SK-MEL-5 (cell line): ENCODE results near the gene SOX14. TPM values are rescaled to one million over a fixed set of nuclear protein-coding genes. Genes with fewer than 3 reads are reported as not detected.

Source experiments
- DNase-seq: peaks from one replicate; pipeline ENCODE4 v3.0.0-alpha.2; 2016; ENCODE audit warnings: low read depth, low spot score
- in situ Hi-C: cut with HindIII; loops from 2 replicates; pipeline ENCODE4 v1.10.0; 2016; ENCODE audit warnings: low sequenced_read_pairs, high pct_unique_total_duplicates, low pct_unique_long_range_greater_than_20kb
- total RNA-seq: library from RNA; depleted of rRNA; stranded (reverse); fragments of >200 nt; shearing (Covaris generic); gene quantifications from 2 replicates; pipeline ENCODE4 v1.2.3, GENCODE V29; 2014; rRNA removed

The SOX14 gene
- total RNA-seq, 1 experiment from 2014 or later, result not detected

DNA sequence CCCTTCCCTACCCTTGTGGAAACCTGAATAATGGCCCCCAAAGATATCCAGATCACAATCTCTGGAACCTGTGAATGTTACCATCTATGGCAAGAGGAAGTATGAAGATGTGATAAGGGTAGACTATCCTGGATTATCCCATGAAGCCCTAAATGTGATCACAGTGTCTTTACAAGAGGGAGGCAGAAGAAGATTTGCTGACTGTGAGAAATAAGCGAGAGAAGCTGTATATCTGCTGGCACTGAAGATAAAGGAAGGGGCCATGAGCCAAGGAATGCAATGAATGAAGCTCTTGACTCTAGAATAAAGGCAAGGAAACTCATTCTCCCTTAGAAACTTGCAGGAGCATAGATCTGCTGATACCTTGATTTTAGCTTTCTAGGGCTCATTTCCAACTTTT lies 39.1 kb downstream of the SOX14 start:
- in situ Hi-C loops, result no loop called here
- DNase-seq, result no peak

DNA sequence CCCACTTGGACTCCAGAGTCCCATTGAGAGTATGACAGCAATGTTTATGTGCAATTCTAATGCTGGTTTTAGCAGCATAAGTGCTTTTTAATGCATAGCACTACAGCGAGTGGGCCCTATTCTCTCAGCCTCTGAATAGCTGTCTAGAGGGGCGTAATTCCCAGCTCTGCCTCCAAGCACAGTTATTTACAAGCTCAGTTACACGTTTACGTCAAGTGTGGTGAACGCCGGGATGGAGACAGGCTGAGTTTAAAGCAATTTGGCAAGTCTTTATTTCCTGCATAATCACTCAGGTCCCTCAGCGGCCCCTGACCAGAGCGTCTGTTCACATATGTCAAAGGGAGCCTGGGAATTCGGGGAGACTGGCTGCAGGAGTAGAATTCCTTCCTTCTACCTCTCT lies 43.9 kb downstream of the SOX14 start:
- no peak for DNase-seq
- in situ Hi-C loops, result no loop called here

DNA sequence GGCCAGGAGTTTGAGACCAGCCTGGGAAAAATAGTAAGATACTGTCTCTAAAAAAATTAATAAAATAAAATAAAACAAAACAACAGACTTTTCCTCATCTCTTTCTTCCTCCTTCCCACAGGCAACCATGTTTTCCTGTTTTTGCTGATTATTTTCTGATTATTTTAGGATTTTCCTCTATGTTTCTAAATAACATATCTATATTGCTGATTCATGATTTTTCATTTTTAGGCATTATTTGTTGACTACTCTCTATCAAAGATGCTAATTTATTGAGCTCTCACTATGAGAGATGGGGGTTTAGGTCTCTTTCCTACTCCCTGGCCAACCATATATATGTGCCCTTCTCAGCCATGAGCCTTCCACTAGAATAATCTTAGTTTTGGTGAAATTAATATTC lies 45.4 kb downstream of the SOX14 start:
- in situ Hi-C loops, result no loop called here
- no peak for DNase-seq

DNA sequence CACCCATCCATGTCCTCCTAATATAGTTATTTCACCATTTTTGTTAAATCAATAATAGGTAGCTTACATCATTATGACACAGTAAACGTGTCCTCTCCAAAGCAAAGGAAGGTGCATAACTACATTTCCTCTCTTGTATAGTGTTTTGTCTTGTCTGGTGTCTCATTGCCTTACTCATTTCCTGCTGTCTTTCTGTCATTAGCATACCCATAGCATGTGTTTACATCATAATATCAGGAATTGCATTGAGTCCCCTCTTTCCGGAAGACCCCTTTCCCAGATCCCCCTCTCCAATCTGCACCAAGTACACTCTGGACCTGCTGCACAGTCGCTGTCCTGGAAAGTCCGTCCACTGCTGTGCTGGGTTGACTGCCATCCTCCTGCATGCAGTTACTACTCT lies 47.9 kb downstream of the SOX14 start:
- DNase-seq, result no peak
- in situ Hi-C loops, result no loop called here

DNA sequence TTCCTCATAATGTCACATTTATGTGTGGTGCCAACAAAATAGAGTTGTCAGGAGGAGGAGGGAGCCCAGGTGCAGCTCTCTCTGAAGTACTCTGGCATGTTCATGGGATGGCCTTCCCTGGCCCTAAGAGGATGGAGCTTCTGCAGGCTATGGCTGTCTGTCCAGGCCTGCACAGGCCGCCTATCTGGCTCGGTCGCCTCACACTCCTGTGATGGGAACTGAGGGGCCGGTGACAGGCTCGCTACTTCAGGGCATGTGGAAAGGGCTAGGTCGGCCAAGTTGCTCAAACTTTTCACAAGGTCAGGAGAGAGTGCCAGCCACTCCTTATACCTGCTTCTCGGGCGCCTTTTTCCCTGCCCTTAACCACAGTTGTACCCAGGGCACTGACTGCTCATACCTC lies 51.1 kb downstream of the SOX14 start:
- in situ Hi-C loops, result no loop called here
- no peak for DNase-seq

Other genes with a start within 250 kb of the SOX14 start
- gene CLDN18, start 245.8 kb downstream of the SOX14 start, total RNA-seq, result not detected in 2 replicates